ENCODE measurements around the gene WIPI1.
"Not testable (repeated sequence)": the region's sequence is repeated elsewhere in the genome, so short reads cannot be mapped to it uniquely, and the experiment has no call there.

WIPI1 gene

GRCh38 chr17:68457168-68457538, at the start of gene WIPI1:
WIPI1 (minus strand) TSS chr17:68457496; CDS start chr17:68457421, 75 bp downstream.
- no peak for DNase-seq (ENCODE audit: low read depth, low spot score)

- DNase-seq (ENCODE audit: low read depth, low spot score), result no peak
Observed at GRCh38 chr17:68505951-68506350, 48.7 kb upstream of the WIPI1 start.

- DNase-seq (ENCODE audit: low read depth, low spot score), result no peak
Observed at GRCh38 chr17:68501074-68501473, 43.8 kb upstream of the WIPI1 start.

- DNase-seq (ENCODE audit: low read depth, low spot score), result no peak
Observed at GRCh38 chr17:68499587-68499986, 42.3 kb upstream of the WIPI1 start.

- DNase-seq (ENCODE audit: low read depth, low spot score), result no peak
Observed at GRCh38 chr17:68498479-68499326, 41.4 kb upstream of the WIPI1 start.

- DNase-seq (ENCODE audit: low read depth, low spot score), result no peak
Observed at GRCh38 chr17:68497885-68498319, 40.6 kb upstream of the WIPI1 start.

GRCh38 chr17:68495081-68495480, 37.8 kb upstream of the WIPI1 start:
- DNase-seq (ENCODE audit: low read depth, low spot score), result no peak

- DNase-seq (ENCODE audit: low read depth, low spot score), result not testable (repeated sequence)
Observed at GRCh38 chr17:68492394-68493054, 35.2 kb upstream of the WIPI1 start.

GRCh38 chr17:68491381-68492231, 34.3 kb upstream of the WIPI1 start:
- no peak for DNase-seq (ENCODE audit: low read depth, low spot score)

- no peak for DNase-seq (ENCODE audit: low read depth, low spot score)
Observed at GRCh38 chr17:68489919-68490318, 32.6 kb upstream of the WIPI1 start.

- DNase-seq (ENCODE audit: low read depth, low spot score), result no peak
Observed at GRCh38 chr17:68484458-68484857, 27.2 kb upstream of the WIPI1 start.

- no peak for DNase-seq (ENCODE audit: low read depth, low spot score)
Observed at GRCh38 chr17:68482576-68483041, 25.3 kb upstream of the WIPI1 start.

GRCh38 chr17:68480885-68481284, 23.6 kb upstream of the WIPI1 start:
- DNase-seq (ENCODE audit: low read depth, low spot score), result no peak

GRCh38 chr17:68470961-68471360, 13.7 kb upstream of the WIPI1 start:
- DNase-seq (ENCODE audit: low read depth, low spot score), result no peak

- no peak for DNase-seq (ENCODE audit: low read depth, low spot score)
Observed at GRCh38 chr17:68468788-68469187, 11.5 kb upstream of the WIPI1 start.

GRCh38 chr17:68468334-68468733, 11.0 kb upstream of the WIPI1 start:
- DNase-seq (ENCODE audit: low read depth, low spot score), result no peak

GRCh38 chr17:68463211-68464019, 6.1 kb upstream of the WIPI1 start:
- no peak for DNase-seq (ENCODE audit: low read depth, low spot score)

GRCh38 chr17:68462381-68463210, 5.3 kb upstream of the WIPI1 start:
- DNase-seq (ENCODE audit: low read depth, low spot score), result no peak

- DNase-seq (ENCODE audit: low read depth, low spot score), result no peak
Observed at GRCh38 chr17:68461589-68461988, 4.3 kb upstream of the WIPI1 start.

GRCh38 chr17:68461122-68461539, 3.8 kb upstream of the WIPI1 start:
- DNase-seq (ENCODE audit: low read depth, low spot score), result no peak

All from brain pericyte (primary cell).